Activated CD4-positive, alpha-beta T cell treated with anti-CD3 and anti-CD28 coated beads, Interleukin-2, Interleukin-6, amounts not matched to agents 100 ng/mL and 50 ng/mL, durations not matched to agents 16 hours and 8 hours (primary cell): ENCODE data around the gene FBLN7.
"Not testable (repeated sequence)": the region's sequence is repeated elsewhere in the genome, so short reads cannot be mapped to it uniquely, and the experiment has no call there.

Experiments used
- DNase-seq: peaks from one replicate; pipeline ENCODE4 v3.0.0-alpha.2; 2020

Gene FBLN7

DNA sequence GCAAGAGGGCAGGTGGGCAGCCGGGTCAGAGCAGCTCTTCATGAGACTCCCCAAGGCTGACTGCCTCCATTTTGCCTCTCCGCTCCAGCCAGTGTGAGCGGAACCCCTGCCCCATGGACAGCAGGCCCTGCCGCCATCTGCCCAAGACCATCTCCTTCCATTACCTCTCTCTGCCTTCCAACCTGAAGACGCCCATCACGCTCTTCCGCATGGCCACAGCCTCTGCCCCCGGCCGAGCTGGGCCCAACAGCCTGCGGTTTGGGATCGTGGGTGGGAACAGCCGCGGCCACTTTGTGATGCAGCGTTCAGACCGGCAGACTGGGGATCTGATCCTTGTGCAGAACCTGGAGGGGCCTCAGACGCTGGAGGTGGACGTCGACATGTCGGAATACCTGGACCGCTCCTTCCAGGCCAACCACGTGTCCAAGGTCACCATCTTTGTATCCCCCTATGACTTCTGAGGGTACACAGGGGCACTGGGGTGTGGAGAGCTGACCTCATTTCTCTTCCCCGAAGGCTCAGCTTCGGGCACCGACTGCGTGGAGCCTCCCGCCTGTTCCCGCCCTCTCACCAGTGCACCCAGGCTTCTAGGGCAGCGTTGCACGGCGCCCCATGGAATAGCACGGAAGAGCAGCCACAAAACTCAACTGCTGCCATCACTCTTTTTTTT is 49.0 kb downstream of the FBLN7 start:
- DNase-seq, result no peak

DNA sequence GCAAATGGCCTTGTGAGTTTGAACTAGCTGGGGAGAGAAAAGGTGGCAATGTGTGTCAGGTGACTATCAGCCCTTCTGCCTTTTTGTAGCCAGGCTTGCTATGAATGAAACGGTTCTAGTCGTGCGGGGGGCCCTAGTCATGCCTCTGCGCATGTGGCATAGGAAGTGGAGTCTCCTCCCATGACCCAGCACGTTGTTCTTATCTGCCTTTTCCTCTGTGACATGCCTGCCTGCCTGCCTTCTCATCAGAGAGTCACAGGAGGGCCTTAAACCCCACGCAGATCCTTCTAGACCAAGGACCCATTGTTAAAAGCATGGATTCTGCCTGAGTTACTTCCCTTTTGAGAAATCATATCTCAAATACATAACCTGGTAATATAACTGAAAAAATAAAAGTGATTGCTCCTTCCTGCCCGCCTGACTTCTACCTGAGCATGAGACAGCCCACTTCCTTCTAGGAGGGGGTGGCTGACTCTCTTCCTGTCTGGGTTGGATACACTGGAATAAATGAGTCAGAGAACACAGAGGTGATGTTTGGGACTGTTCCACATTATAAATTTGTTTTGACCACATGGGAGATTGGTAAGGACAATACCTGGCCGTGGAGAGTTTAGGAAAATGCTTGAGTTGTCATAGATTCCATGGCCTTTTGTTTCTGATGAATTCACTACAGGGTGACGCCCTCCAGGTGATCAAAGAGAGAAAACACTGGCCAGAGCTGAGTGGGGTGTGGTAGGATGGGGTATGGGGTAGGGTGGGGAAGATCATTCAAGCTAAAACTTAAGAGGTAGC is 49.8 kb downstream of the FBLN7 start:
- DNase-seq, result peak; percentile 82

DNA sequence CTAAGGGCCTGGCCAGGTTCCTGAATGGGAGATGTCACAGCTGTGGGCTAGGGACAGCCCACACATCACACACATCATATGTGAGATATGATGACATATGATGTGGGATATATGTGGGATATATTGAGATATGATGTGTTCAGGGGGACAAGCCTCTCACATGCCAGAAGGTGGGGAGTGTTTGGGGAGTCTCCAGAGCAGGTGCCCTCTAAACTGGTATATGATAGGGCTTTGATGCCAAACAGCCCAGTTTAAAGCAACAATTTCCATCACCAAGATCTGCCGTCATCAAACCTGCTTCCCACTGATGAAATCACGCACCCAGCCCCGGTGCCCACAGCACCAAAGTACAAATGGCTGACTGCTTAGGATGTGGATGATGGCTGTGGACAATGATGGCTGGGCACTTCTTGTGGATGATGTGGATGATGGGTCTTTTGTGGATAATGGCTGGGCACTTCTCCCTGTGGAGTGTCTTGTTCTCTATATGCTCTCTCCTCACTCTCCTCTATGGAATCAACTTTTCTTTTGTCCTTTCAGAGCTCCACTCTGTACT is 50.9 kb downstream of the FBLN7 start:
- no peak for DNase-seq

DNA sequence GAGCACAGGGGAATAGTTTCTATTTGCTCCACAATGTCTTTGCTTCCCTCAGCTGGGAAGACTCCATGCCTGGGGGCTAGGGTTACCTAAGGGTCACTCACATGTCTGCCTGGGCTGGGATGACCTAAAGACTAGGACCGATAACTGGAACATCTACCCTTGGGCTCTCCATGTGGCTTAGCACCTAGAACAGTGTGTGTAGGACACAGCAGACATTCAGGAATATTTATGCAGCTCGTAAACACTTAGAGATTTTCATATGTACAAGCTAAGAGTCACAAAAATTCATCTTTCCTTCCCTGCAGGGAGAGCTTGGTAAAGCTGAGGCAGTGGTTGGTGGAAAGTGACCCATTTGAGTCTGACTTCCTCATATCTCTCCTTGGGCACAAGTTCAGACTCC is 55.8 kb downstream of the FBLN7 start:
- DNase-seq, result no peak

DNA sequence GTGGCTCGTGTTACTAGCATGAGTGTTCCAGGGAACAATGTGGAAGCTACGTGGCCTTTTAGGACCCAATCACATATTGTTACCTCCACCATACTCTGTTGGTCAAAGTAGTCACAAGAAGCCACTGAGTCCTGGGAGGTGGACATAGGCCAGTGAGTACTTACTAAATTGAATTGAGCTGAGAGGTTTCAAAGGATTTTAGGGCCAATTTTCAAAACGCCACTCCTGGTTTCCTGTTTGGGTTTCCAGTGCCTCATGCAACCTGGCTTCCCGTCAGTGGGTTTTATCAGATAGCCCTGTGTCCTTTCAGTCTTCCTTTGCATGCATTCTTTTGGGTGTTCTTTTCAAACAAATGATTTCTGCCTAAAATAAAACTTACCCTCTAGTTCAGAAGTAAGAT is 56.3 kb downstream of the FBLN7 start:
- DNase-seq, result no peak

DNA sequence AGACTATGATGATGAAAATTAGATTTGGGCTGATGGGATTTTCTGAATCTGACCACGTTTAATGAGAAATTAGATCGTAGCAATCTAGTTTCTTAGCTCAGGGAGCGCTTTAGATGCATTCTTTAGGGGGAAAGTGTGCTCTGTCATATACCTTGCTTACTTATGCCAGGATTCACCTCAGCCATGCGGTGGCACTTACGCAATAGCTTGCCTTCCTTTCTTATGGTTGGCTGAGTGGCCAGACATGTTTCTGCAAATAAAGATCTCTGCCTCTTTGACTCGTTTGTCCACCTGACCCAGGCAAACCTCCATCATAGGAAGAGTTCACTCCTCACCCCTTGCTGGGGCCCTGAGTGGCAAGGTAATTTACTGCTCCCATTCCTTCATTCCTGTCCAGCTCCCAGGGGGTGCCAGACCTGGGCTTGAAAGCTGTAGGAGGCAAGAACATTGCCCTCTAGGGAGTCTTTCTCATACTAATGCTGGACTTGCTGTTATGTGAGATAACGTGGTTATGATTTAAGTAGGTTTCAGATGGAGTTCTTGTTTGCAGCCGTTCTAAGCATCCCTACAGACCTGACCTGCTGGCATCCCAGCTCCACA is 57.1 kb downstream of the FBLN7 start:
- DNase-seq, result no peak

DNA sequence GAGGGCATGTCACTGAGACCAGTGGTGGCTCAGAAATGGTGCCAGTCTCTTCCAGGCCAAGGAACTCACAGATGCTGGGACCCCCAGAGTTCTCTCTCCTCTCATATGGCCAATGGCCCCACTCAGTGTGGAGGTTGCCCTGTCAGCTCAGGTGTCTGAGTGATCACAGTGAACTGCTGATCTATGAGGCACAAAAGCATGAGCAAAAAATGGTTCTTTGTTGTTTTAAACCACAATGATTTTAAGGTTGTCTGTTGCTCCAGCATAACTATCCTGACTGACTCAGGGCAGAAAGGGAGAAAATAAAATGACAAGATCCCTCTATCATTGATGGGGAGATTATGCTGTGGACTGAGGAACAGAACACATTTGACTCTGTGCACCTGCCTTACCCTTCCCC is 57.8 kb downstream of the FBLN7 start:
- no peak for DNase-seq

DNA sequence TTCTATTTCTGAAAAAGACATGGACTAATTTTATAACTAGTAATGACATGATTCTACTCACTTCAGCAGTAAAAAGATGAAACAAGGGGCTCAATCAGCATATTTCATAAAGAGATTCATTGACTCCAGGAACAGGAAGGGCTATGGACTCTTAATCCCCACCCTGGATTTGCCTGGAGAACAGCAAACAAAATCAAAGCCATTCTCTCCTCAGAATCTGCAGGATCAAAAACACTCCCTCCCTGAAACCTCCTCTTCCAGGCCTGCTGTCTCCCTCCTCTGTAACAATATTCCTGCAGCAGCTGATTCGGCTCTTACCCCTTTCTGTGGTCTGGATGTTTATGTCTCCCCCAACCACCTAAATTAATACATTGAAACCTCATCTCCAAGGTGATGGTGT is 59.7 kb downstream of the FBLN7 start:
- no peak for DNase-seq

DNA sequence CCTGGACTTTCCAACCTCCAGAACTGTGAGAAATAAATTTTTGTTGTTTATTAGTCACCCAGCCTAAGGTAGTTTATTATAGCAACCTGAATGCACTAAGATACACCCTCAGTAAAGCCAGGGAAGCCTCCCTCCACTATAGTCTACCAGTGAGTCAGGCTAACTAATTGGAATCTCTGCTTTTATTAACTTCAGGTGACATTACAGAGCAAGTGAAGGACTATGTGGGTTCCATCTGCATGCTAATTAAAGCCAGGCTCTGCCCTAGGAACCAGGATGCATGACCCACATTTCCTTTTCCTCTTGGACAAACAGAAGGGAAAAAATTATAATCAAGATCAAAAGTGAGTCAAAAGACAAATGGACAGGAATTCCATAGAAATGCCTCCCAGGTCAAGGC is 60.6 kb downstream of the FBLN7 start:
- no peak for DNase-seq

DNA sequence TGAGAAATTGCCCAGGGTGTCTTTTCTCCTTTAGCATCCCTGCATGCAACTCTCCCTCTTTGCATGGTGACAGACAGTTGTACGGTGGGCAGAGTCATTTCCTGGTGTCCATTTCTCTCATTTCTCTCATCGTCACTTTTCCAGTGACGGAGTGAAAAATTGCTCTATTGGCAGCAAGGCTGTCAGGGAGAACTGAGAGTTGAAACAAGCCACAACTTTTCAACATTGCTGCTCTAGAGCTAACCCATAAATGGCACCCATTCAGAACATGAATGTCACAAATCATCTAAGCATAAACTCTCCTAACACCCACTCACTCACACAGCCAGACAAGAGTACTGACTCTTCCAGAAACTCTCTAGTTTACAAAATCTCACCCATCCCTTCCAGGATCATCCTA is 61.0 kb downstream of the FBLN7 start:
- DNase-seq, result no peak

DNA sequence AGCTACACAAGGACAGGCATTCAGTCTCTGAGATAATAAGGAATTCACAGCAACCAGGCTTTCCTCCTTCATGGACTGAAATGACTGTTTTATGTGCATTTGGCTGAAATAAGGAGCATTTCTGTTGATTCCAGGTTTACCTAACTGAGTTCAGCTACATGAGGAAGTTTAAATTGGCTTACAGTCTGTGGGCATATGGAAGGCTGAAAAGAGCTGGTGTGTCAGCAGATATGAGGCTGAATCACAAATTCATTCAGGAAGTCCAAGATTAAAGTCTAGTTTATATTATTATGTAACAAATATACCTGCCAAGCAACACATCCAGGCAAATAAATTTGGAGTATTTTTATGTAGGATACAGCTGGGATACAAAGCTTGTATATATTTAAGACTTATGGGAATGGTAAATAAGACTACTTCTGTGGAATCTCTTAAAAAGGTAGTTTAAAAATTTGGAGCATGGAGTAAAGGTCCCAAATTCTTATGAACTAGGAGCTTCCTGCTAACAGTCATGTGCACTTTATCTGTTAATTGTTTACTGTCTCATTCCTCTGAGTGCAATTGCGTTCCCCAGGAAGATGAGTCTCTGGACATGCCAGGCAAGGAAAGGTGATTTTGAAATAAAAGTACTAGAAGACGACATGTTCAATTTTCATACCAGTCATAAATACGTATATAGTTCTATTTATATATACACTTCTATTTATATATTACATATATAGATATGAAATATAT is 63.7 kb downstream of the FBLN7 start:
- no peak for DNase-seq

DNA sequence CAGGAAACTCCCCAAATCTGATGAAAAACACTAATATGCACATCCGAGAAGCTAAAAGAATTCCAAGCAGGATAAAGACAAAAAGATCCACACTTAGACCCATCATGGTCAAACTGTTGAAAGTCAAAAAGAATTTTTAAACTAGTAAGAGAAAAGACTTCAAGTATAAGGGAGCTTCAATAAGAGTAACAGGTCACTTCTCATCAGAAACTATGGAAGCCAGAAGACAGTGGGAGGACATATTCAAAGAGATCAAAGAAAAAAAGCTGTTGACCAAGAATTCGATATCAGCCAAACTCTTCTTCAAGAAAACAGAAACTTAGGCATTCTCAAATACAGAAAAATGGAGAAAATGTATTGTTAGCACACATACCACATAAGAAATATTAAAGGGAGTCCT is 66.2 kb downstream of the FBLN7 start:
- DNase-seq, result no peak

DNA sequence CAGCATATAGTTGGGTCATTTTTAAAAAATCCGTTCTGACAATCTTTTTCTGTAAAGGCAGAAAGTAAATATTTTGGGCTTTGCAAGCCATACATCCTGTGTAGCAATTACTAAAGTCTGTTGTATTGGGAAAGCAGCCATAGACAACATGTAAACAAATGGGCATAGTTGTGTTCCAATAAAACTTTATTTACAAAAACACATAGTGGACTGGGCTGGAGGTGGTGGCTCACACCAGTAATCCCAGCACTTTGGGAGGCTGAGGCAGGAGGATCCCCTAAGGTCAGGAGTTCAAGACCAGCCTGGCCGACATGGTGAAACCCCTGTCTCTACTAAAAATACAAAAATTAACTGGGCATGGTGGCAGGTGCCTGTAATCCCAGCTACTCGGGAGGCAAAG is 69.7 kb downstream of the FBLN7 start:
- not testable (repeated sequence) for DNase-seq

DNA sequence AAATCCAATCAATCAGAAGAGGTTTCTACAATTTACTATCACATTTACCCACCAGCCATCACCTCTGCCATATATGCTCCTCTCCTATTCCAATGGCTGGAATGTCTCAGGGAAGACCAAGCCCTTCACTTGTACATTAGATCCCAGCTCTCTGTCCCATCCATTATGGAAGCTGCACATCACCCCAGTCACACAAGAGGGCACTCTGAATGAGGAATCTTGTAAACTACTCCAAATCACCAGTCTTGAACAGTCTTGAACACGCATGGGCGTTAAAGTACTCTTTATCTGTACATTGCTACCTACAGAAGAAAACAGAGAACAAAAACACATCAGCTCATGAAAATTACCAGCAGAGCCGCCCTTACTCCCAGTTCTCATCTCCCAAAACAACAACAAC is 78.0 kb downstream of the FBLN7 start:
- no peak for DNase-seq

DNA sequence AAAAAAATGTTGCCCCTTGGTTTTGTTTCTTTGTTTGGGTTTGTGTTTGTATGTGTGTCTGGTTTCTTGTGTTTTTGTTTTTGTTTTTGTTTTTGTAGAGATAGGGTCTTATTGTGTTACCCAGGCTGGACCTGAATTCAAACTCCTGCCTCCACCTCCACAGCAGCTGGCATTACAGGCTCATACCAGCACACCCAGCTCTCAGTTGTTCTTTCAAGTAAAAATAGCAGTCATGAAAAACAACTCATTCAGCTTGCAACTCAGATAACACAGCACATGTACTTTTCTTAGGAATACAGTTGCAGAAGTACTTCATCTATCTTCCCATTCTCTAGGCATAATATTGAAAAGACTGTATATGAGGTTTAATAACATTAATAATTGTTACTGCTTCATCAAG is 79.7 kb downstream of the FBLN7 start:
- DNase-seq, result no peak

DNA sequence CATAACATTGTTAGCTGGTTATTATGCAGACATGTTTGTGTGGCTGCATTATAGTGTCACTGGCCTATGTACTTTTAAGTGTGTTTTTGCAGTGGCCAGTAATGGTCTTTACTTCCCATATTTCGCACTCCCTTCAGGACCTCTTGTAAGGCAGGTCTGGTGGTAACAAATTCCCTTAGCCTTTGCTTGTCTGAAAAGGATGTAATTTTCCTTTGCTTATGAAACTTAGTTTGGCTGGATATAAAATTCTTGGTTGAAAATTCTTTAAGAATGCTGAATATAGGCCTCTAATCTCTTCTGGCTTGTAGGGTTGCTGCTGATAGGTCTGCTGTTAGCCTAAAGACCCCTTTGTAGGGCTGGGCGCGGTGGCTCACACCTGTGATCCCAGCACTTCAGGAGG is 82.0 kb downstream of the FBLN7 start:
- DNase-seq, result no peak

DNA sequence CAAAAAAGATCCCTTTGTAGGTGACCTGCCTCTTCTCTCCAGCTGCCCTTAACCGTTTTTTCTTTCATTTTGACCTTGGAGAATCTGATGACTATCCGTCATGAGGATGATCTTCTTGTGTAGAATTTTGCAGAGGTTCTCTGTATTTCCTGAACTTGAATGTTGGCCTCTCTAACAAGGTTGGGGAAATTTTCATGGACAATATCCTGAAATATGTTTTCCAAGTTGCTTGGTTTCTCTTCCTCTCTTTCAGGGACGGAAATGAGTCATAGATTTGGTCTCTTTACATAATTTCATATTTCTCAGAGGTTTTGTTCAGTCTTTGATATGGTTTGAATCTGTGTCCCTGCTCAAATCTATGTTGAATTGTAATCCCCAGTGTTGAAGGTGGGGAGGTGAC is 82.6 kb downstream of the FBLN7 start:
- no peak for DNase-seq

DNA sequence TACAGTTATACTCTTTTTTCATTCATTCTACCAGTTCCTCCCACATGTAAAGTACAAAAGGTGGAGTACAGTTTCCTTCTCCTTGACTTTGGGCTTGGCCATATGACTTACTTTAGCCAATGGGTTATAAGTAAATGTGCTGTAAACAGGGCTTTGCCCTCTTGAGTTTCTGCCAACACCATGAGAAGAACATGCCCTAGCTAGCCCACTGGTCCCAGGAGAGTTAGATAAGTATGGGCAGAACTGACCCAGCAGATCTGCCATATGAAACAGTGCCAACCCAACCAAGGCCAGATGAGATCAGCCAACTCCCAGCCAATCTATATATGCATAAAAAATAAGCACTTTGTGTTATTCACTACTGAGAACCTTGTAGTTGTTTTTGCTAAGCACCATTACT is 91.2 kb downstream of the FBLN7 start:
- DNase-seq, result no peak

DNA sequence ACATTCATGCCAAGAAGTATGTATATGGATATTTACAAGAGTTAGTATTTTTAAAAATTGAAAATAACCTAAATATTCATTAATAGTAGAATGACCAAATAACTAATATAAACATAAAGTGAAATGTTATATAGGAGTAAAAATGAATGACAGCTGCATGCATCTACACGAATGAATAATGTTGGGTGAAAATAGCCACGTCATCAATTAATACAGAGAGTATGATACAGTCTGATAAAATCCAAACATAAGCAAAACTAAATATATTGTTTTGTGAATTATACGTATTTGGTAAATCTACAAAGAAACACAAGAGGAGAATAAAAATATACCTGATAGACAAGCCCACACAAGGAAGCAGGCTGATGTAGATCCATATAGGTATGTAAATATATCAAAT is 92.2 kb downstream of the FBLN7 start:
- DNase-seq, result no peak
